ENCODE results near the gene HUS1.

Gene HUS1

DNA sequence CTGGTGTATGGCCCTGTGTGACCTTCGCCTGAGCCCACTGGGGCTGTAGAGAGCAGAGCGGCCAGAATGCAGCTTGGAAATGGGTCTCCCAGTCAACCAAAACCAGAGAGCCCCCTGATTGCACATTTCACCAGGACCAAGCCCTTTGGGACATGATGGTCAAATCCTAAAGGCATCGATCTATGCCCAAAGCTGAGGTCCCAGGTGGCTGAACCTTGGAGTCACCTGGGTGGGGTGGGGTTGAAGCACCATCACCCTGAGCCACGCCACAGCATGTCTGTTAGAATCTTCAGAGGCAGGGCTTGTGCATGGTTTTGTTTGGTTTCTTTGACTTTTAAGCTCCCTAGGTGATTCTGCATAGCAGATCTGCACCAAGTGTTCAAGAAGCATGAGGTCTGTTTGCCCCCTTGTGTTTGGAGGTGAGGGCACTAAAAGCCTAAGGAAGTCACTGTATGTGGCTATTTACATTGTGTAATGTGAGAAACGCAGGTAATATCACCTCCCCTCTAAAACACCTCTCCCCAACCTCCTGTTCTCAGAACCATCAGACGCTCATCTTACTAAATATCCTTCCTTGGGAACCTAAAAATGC lies 40.7 kb downstream of the HUS1 start:
- no peaks in the 10 kb centered on the region for H3K36me3 ChIP-seq (ENCODE audit: control insufficient read depth in 2 of 2, insufficient read depth in 1 of 2, low read length in 2 of 2)
- no peaks in the 10 kb centered on the region for H3K9me3 ChIP-seq (ENCODE audit: control insufficient read depth, insufficient read depth, low read depth, low read length)
- H3K27ac ChIP-seq (ENCODE audit: extremely low read depth, low read depth, low read length), result no peak overlapping the region
- POLR2A ChIA-PET, result no interaction called here
- CTCF ChIA-PET, result interaction anchor here (0.7 to 1.9 kb wide), 4 partner anchors 9 to 672 kb away, joined by 3 to 5 read pairs (median 4); partner anchors contain the start of gene PKD1L1
- H3K4me1 ChIP-seq (ENCODE audit: control insufficient read depth, insufficient read depth, low read length), result no peaks in the 10 kb centered on the region
- TF ChIP-seq, protein P1, sequence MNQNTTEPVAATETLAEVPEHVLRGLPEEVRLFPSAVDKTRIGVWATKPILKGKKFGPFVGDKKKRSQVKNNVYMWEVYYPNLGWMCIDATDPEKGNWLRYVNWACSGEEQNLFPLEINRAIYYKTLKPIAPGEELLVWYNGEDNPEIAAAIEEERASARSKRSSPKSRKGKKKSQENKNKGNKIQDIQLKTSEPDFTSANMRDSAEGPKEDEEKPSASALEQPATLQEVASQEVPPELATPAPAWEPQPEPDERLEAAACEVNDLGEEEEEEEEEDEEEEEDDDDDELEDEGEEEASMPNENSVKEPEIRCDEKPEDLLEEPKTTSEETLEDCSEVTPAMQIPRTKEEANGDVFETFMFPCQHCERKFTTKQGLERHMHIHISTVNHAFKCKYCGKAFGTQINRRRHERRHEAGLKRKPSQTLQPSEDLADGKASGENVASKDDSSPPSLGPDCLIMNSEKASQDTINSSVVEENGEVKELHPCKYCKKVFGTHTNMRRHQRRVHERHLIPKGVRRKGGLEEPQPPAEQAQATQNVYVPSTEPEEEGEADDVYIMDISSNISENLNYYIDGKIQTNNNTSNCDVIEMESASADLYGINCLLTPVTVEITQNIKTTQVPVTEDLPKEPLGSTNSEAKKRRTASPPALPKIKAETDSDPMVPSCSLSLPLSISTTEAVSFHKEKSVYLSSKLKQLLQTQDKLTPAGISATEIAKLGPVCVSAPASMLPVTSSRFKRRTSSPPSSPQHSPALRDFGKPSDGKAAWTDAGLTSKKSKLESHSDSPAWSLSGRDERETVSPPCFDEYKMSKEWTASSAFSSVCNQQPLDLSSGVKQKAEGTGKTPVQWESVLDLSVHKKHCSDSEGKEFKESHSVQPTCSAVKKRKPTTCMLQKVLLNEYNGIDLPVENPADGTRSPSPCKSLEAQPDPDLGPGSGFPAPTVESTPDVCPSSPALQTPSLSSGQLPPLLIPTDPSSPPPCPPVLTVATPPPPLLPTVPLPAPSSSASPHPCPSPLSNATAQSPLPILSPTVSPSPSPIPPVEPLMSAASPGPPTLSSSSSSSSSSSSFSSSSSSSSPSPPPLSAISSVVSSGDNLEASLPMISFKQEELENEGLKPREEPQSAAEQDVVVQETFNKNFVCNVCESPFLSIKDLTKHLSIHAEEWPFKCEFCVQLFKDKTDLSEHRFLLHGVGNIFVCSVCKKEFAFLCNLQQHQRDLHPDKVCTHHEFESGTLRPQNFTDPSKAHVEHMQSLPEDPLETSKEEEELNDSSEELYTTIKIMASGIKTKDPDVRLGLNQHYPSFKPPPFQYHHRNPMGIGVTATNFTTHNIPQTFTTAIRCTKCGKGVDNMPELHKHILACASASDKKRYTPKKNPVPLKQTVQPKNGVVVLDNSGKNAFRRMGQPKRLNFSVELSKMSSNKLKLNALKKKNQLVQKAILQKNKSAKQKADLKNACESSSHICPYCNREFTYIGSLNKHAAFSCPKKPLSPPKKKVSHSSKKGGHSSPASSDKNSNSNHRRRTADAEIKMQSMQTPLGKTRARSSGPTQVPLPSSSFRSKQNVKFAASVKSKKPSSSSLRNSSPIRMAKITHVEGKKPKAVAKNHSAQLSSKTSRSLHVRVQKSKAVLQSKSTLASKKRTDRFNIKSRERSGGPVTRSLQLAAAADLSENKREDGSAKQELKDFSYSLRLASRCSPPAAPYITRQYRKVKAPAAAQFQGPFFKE (tag by site-specific recombination; IDR thresholded peaks at IDR 0.05; ENCODE audit: borderline replicate concordance), result no peak
- no peak for TF ChIP-seq ZNF660 (tag by site-specific recombination; IDR thresholded peaks at IDR 0.05)
- no peak for TF ChIP-seq ZNF585B (tag by site-specific recombination; IDR thresholded peaks at IDR 0.05)
- H3K4me3 ChIP-seq (ENCODE audit: low read depth, low read length), result no peak overlapping the region

DNA sequence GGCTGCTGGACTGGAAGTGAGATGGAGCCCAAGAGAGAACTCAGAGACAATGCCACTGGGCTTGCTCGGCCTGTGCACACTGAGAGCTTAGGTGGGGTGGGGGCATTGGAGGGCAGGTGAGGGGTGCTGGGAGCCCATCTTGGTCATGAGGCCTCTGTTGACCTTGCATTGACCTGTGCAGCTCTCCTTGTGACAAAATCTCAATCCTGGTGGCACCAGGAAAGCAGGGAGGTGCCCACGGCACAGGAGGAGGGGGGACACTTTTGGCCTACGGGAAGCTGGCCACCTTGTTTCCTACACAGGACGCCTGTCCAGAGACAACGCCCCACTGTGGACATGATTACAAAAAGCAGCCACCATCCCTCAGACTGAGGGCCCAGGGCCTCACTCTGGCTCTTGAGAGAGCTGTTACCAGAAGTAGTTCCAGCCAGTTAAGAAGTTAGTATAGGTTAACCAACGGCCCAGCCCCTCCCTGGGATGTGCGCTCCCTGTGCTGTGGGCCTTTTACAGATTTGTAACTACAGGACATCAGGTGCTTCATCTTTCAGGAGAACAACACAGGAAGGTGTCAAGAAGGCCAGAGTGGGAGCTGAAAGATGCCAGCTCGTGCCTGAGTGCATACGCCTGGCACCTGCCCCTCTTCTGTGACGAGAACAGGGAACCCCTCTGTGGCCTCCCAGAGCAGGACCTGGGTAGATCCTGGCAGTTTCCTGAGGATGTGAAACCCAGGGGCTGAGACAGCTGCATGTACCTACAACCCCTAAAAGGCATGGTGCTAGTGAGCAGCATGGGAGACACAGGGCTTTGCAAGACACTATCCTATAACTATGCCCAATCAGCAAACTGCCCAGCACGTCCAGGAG lies 41.5 kb downstream of the HUS1 start:
- Histone ChIP-seq H3K36me3 (ENCODE audit: control insufficient read depth in 2 of 2, insufficient read depth in 1 of 2, low read length in 2 of 2) (no peaks in the 10 kb centered on the region), H3K27ac (ENCODE audit: extremely low read depth, low read depth, low read length) (no peak overlapping the region), H3K4me1 (ENCODE audit: control insufficient read depth, insufficient read depth, low read length) (no peaks in the 10 kb centered on the region), H3K4me3 (ENCODE audit: low read depth, low read length) (no peak overlapping the region), H3K9me3 (ENCODE audit: control insufficient read depth, insufficient read depth, low read depth, low read length) (no peaks in the 10 kb centered on the region)
- CTCF ChIA-PET, result interaction anchor here (1.9 kb wide), 1 partner anchor 31 kb away, joined by 5 read pairs; no protein-coding TSS in a partner anchor
- TF ChIP-seq, protein P2, sequence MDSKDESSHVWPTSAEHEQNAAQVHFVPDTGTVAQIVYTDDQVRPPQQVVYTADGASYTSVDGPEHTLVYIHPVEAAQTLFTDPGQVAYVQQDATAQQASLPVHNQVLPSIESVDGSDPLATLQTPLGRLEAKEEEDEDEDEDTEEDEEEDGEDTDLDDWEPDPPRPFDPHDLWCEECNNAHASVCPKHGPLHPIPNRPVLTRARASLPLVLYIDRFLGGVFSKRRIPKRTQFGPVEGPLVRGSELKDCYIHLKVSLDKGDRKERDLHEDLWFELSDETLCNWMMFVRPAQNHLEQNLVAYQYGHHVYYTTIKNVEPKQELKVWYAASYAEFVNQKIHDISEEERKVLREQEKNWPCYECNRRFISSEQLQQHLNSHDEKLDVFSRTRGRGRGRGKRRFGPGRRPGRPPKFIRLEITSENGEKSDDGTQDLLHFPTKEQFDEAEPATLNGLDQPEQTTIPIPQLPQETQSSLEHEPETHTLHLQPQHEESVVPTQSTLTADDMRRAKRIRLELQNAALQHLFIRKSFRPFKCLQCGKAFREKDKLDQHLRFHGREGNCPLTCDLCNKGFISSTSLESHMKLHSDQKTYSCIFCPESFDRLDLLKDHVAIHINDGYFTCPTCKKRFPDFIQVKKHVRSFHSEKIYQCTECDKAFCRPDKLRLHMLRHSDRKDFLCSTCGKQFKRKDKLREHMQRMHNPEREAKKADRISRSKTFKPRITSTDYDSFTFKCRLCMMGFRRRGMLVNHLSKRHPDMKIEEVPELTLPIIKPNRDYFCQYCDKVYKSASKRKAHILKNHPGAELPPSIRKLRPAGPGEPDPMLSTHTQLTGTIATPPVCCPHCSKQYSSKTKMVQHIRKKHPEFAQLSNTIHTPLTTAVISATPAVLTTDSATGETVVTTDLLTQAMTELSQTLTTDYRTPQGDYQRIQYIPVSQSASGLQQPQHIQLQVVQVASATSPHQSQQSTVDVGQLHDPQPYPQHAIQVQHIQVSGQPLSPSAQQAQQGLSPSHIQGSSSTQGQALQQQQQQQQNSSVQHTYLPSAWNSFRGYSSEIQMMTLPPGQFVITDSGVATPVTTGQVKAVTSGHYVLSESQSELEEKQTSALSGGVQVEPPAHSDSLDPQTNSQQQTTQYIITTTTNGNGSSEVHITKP (tag by site-specific recombination; IDR thresholded peaks at IDR 0.05), result no peak
- TF ChIP-seq ZNF138 (tag by site-specific recombination; IDR thresholded peaks at IDR 0.05; ENCODE audit: borderline replicate concordance) (no peak), GLI2 (tag by site-specific recombination; IDR thresholded peaks at IDR 0.05; ENCODE audit: borderline replicate concordance, low read depth) (no peak), TCF7L2 (IDR thresholded peaks at IDR 0.05; ENCODE audit: borderline replicate concordance, low read depth, low read length) (no peak), ZNF133 (tag by site-specific recombination; IDR thresholded peaks at IDR 0.05) (no peak)
- TF ChIP-seq, protein P3, sequence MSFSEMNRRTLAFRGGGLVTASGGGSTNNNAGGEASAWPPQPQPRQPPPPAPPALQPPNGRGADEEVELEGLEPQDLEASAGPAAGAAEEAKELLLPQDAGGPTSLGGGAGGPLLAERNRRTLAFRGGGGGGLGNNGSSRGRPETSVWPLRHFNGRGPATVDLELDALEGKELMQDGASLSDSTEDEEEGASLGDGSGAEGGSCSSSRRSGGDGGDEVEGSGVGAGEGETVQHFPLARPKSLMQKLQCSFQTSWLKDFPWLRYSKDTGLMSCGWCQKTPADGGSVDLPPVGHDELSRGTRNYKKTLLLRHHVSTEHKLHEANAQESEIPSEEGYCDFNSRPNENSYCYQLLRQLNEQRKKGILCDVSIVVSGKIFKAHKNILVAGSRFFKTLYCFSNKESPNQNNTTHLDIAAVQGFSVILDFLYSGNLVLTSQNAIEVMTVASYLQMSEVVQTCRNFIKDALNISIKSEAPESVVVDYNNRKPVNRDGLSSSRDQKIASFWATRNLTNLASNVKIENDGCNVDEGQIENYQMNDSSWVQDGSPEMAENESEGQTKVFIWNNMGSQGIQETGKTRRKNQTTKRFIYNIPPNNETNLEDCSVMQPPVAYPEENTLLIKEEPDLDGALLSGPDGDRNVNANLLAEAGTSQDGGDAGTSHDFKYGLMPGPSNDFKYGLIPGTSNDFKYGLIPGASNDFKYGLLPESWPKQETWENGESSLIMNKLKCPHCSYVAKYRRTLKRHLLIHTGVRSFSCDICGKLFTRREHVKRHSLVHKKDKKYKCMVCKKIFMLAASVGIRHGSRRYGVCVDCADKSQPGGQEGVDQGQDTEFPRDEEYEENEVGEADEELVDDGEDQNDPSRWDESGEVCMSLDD (tag by site-specific recombination; IDR thresholded peaks at IDR 0.05), result no peak
- POLR2A ChIA-PET, result interaction anchor here (0.7 to 0.8 kb wide), 2 partner anchors 44 to 163 kb away, joined by 3 to 4 read pairs; no protein-coding TSS in a partner anchor
